ENCODE results near the gene CCDC91. TPM values are rescaled to one million over a fixed set of nuclear protein-coding genes. Genes with fewer than 3 reads are reported as not detected.

CCDC91 gene
- total RNA-seq, 1 donor from 2014 or later = 46.3 TPM

DNA sequence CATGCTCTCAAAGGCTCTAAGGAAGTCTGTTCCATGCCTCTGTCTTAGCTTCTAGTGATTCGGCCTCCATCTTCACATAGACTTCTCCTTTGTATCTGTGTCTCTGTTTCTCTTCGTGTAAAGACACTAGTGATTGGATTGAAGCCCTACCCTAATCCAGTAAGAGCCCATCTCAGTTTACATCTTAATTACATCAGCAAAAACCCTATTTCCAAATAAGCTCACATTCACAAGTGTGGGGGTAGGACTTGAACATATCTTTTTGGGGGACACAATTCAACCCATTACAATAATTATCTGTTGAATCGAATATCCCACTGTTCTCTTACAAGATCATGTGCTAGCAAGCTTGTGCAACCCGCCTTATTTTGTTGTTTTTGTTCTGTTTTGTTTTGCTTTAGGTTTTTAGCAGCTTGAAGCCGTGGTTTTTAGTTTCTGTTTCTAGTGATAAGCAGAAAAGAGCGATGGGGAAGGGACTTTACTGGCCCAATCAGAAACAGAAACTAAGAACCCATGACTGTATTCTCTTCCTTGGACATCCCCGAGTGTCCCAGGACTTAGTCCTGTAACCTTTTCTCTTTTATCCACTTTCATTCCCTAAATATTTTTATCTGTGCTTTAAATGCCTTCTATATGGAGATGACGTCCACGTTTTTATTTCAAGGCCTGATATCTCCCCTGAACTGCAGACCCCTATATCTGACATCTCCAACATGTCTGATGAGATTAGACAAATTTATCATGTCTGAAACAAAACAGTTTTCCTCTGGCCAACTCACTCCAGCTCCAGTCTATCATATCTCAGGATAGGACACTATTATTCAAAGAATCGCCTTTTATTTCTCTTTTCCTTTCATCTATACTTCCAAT lies 353.0 kb downstream of the CCDC91 start:
- no peaks in the 10 kb centered on the region for H3K9me3 Mint-ChIP-seq
- no peaks in the 10 kb centered on the region for H3K4me1 Mint-ChIP-seq
- no peak overlapping the region for H3K4me3 Mint-ChIP-seq
- peaks cover 4% of the 10 kb centered on the region for H3K36me3 Mint-ChIP-seq (ENCODE audit: low read depth)
- ChIA-PET CTCF (no interaction called here), POLR2A (no interaction called here)
- H3K27me3 Mint-ChIP-seq = no peaks in the 10 kb centered on the region
- H3K27ac Mint-ChIP-seq = no peak overlapping the region
- DNase-seq = no peak
- intact Hi-C loops (cut with micrococcal nuclease) = no loop called here
- no peak for ATAC-seq (ENCODE audit: low read depth)
- TF ChIP-seq, protein P1, sequence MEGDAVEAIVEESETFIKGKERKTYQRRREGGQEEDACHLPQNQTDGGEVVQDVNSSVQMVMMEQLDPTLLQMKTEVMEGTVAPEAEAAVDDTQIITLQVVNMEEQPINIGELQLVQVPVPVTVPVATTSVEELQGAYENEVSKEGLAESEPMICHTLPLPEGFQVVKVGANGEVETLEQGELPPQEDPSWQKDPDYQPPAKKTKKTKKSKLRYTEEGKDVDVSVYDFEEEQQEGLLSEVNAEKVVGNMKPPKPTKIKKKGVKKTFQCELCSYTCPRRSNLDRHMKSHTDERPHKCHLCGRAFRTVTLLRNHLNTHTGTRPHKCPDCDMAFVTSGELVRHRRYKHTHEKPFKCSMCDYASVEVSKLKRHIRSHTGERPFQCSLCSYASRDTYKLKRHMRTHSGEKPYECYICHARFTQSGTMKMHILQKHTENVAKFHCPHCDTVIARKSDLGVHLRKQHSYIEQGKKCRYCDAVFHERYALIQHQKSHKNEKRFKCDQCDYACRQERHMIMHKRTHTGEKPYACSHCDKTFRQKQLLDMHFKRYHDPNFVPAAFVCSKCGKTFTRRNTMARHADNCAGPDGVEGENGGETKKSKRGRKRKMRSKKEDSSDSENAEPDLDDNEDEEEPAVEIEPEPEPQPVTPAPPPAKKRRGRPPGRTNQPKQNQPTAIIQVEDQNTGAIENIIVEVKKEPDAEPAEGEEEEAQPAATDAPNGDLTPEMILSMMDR (IDR thresholded peaks at IDR 0.05) = no peak

DNA sequence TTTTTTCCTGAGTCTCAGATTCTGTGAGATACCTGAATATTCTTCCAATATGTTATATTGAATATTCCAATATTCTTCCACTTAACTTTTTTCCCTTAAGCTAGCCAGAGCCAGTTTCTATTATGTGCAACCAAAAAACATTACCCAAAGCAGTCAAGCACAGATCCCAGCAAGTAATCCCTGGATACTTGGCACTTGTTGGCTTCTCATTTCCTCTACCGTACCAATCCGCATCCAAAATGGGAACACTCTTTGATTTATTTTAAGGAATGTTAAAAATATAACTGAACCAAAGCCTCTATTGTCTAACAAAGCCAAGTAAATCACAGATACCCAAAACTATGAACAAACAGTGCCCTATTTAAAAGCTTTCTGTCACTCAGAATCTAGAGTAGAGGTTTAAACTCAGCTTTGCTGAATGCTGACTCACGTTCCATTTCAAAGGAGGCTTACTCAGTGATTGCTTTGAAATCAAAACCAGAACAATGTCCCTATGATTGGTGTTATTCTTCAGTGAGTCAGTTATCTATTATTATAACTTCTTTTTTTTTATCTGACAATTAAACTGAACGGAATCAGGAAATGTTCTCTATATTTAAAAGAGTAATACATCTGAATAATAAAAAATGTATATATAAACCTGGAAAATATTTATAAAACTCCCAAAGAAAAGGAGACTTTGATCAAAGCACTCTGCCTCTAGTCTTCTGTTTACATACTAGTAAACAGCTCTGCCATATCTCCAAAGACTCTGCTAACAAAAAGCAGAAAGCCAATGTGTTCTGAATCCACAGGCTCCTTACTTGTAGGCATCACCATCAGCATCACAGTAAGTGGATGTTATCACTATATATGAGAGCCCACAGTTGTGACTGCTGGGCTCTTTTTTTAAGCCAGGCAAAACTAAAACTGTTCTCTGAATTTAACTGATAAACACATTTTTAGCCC lies 360.8 kb downstream of the CCDC91 start:
- ATAC-seq (ENCODE audit: low read depth) (no peak), DNase-seq (no peak)
- H3K36me3 Mint-ChIP-seq (ENCODE audit: low read depth) = peaks cover 27% of the 10 kb centered on the region
- no peaks in the 10 kb centered on the region for H3K27me3 Mint-ChIP-seq
- H3K27ac Mint-ChIP-seq = no peak overlapping the region
- TF ChIP-seq, protein P1 (IDR thresholded peaks at IDR 0.05) = no peak
- POLR2A ChIA-PET = no interaction called here
- CTCF ChIA-PET = no interaction called here
- H3K9me3 Mint-ChIP-seq = no peaks in the 10 kb centered on the region
- intact Hi-C loops (cut with micrococcal nuclease) = no loop called here
- H3K4me1 Mint-ChIP-seq = no peaks in the 10 kb centered on the region
- H3K4me3 Mint-ChIP-seq = no peak overlapping the region

DNA sequence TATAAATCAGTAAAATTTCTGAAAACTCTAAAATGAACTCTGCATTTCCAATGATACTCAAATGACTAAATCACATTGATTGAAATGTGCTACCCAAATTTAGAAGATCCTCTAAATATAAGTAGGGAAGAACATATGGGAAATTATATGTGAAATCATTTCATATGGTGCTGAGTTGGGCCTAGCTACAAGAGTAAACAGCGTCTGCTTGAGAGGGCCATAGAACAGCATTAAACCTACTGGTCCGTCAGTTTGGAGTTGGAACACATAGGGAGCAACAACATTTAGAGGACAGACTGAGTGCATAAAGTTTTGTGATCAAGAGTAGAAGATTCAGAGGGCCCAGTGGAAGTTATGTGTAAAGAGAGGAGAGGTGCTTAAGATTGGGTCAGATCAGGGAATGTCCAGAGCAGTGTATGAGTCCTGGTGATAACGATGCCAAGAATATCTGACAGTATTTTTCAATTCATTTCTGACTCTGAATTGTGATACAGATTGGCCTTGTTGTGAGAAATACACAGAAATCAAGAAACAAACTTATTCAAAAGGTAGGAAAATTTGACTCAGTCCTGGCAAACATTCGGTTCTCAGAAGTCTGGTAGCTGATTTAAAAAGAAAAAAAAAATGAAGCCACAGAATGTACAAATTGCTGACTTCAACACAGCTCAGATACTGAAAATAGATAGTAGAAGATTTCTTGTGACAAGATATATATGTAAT lies 362.2 kb downstream of the CCDC91 start:
- H3K9me3 Mint-ChIP-seq = no peaks in the 10 kb centered on the region
- no peak for ATAC-seq (ENCODE audit: low read depth)
- H3K27me3 Mint-ChIP-seq = no peaks in the 10 kb centered on the region
- TF ChIP-seq, protein P1 (IDR thresholded peaks at IDR 0.05) = no peak
- DNase-seq = no peak
- intact Hi-C loops (cut with micrococcal nuclease) = no loop called here
- H3K4me1 Mint-ChIP-seq = no peaks in the 10 kb centered on the region
- H3K36me3 Mint-ChIP-seq (ENCODE audit: low read depth) = peaks cover 30% of the 10 kb centered on the region
- H3K4me3 Mint-ChIP-seq = no peak overlapping the region
- ChIA-PET CTCF (no interaction called here), POLR2A (no interaction called here)
- no peak overlapping the region for H3K27ac Mint-ChIP-seq

DNA sequence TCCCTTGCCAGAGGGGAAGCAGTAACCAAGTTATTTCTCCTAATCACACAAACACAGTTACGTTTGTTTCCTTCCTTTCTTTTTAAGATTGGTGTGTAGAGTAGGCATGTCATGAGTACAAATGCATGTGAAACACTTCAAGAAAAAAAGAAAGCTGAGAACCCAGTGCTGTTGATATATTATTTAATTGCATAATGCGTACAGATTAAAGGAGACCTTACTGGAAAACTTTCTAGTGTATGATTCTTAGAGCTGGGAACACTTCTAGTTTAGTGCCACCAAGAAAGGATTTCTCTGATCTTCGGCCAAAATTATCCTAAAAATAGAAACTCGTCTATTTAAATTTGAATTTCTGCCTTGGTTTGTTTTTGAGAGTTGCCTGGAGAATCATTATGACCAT lies 365.5 kb downstream of the CCDC91 start:
- Mint-ChIP-seq H3K9me3 (no peaks in the 10 kb centered on the region), H3K4me3 (no peak overlapping the region), H3K4me1 (no peaks in the 10 kb centered on the region), H3K27me3 (no peaks in the 10 kb centered on the region), H3K36me3 (ENCODE audit: low read depth) (peaks cover 32% of the 10 kb centered on the region), H3K27ac (no peak overlapping the region)
- ATAC-seq (ENCODE audit: low read depth) = no peak
- intact Hi-C loops (cut with micrococcal nuclease) = no loop called here
- CTCF ChIA-PET = no interaction called here
- POLR2A ChIA-PET = no interaction called here
- TF ChIP-seq, protein P1 (IDR thresholded peaks at IDR 0.05) = no peak
- no peak for DNase-seq

All from activated B cell treated with CpG ODN at 0.5 μM for 24 hours (primary cell).